ENCODE data around the gene ENTPD8.
"Not testable (repeated sequence)": the region's sequence is repeated elsewhere in the genome, so short reads cannot be mapped to it uniquely, and the experiment has no call there.

The ENTPD8 gene

DNA sequence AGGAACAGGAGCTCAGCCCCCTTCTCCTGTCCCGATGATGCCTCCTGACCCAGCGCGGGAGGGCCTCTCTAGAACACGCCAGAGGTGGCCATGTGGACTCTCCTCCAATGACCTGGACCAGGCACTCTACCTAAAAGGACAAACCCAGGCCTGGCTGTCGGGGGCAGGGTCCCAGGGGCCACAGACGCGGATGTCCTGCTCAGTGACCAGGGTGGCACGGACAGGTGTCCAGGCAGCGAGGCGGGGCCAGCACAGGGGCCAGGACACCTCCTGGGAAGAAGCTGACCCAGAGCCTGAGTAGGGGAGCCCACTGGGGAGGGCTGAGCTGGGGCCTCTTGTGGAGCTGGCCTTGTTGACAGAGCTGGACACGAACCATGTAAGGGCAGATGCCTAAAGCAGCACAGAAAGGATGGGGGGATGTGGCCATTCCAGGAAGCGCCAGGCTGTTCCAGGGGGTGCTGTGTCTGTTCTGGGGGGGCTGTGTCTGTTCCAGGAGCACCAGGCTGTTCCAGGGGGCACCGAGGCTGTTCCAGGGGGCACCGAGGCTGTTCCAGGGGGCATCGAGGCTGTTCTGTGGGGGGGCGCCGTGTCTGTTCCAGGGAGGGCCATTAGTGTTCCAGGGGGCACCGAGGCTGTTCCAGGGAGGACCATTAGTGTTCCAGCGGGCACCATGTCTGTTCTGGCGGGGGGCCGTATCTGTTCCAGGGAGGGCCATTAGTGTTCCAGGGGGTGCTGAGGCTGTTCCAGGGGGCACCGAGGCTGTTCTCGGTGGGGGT is 48.7 kb downstream of the ENTPD8 start:
- DNase-seq, result no peak

DNA sequence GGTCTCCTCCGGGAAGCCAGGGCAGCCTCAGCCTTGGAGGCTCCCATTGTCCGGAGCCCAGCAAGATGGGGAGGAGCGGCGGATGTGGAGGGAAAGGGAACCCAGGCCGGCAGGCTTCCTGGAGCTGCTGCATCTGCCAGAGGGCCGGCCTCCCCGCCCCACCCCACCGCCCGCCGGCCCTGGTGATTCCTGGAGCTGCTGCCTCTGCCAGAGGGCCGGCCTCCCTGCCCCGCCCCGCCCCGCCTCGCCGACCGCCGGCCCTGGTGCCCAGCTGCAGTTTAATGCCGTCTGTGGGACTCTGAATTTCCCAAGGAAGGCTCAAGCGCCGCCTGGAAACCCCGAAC is 49.8 kb downstream of the ENTPD8 start:
- no peak for DNase-seq

DNA sequence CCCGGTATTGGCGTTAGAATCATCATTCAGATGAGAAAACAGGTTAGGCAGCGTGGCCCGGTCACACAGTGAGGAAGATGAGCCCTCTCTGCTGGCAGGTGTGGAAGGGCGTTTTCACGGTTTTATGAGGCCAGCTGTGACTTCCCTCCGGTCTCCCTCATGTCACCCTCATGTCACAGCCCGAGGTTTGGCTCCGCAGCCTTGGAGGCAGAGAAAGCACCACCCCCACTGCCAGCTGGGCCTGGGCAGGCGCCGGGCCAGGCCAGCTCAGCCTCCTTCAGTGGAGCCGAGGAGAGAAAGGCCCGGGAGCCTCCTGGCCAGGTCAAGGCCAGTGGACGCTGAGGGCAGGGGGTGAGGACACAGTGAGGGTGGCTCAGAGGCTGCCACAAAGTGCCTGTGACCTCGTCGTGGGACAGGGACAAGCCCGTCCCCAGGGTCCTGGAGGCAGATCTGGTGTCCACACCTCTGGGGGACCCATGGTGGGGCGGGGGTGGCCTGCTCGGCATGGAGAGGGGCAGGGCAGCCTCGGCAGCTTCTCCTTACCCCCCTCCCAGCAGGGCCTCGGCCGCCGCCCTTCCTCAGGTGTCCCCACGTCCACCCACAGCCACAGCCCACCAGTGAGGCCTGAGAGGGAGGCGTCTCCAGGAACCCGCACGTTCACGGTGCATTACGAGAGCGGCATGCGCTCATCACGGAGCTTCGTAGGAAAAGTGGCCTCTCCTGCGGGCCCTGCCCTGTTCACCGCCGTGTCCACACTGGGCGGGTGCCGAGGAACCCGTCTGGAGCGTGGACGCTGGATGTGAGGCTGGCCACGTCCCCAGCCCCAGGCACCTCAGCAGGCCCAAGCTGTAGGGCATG is 50.4 kb downstream of the ENTPD8 start:
- DNase-seq, result no peak

DNA sequence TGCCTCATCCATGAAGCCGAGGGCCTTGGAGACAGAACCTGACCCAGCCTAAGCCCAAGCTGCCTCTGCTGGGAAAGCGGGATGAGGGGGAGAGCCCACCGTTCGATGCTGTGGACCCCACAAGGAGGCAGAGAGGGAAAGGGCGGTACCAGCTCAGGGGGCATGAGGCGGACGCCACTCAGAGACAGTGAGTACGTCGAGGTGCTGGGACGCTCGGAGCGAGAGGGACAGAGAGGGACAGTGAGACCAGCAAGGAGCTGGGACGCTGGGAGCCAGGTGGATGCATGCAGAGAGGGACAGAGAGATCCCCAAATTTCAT is 51.8 kb downstream of the ENTPD8 start:
- DNase-seq, result no peak

DNA sequence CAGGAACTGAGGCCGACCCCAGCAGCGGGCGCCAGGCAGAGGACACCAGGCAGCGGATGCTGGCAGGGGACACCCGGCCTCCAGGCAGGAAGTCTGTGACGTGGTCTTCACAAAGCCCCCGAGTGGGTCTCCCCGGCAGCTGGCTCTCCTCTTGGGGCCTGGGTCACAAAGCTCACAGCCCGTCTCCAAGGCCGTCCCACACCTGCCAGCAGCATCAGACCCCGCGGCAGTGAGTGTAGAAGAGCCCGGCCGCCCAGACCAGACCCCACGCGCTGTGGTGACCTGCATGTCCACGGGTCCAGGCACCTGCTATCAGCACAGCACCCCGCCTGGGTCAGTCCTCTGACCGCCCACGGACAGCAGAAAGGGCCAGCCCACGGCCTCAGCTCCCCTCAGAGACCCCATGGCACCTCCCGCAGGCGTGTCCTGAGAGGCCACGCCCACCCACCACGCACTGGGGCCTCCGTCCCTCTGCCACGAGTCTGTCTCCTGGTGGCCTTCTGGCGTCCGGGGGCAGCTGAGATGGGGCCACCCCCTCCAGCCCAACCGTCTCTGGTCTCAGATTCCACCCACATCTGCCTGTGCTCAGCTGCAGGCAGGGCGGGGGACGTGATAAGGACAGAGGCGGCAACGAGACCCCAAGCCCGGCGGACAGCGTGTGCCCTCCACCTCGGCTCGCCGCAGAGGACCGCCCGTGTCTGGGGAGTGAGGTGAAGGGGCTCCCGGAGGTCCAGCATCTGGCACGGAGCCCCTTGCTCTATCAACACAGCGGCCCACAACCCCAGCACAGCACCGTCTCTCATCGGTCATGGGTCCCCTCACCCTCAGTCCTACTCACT is 52.3 kb downstream of the ENTPD8 start:
- DNase-seq, result no peak

DNA sequence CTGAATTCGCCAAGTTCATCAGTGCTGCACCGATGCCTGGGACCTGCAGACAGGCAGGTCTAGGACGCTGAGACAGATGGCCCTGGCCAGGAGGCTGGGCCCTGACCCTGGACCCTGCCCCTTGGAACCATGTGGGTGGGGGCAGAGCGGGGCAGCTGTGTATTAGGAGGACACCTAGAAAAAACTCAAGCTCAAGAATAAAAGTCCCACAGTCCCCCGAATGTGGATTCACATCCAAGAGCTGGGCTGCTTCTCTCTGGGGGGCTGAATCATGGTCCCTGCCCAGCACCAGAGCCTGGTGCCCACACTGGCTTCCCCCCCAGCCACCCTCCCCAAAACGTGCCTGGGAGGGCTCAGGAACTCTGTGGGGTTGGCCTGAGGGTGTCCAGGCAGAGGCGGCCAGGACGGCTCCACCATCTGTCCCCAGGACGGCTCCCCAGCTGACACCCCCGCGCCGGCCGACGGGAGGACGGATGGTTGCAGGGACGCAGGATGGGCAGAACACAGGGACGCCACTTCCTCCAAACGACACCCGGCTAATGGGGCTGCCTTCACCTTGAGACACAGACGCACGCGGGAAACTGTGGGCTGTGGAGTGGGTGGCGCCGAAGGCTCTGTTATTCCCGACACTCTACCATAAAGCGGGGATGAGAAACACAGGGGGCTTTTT is 53.1 kb downstream of the ENTPD8 start:
- DNase-seq, result no peak

DNA sequence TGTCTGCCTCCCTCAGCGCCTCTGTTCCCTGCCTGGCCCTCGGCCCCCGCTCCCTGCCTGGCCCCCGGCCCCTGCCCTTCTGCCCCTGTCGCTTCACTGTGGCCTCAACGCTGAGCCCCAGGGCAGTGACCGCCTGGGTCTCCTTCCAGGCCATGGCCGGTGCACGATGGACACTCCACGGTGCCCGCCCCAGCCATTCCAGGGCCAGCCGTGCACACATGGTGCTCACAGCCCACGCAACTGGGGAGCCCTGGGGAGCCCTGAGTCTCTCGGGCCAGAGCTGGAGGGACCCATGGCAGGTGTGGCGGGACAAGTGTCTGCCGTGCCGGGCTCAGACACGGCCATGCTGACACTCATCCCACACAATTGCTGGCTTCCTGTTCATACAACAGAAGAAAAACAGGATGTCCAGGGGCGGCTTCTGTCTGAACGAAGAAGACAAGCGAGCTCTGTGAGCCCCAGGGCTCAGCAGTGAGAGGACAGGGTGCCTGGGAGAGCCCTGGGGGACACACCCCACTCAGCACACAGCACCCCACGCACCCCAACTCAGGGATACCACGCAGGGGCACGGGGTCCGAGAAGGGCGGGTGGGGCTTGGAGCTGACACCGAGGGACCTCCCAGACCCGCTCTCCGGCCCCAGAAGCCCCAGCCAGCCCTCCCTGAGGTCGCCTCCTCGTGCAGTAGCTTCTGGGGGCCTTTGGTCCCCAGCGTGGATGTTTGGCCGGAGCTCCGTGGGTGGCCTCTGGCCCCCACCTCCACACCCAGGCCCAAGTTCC is 53.9 kb downstream of the ENTPD8 start:
- DNase-seq, result no peak

DNA sequence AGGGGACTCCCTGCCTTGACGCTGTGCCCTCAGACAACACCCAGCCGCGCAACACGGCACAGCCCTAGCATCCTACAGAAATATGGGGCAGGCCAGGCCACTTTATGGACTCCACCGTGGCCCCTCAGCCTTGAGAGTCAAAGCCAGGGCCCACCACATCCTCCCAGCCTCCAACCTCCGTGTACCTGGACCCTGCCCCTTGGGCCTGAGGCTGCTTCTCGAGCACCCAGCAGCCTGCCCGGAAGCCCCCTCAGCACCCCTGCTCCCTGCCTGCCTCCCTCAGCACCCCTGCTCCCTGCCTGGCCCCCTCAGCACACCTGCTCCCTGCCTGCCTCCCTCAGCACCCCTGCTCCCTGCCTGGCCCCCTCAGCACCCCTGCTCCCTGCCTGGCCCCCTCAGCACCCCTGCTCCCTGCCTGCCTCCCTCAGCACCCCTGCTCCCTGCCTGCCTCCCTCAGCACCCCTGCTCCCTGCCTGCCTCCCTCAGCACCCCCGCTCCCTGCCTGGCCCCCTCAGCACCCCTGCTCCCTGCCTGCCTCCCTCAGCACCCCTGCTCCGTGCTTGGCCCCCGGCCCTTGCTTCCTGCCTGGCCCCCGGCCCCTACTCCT is 54.5 kb downstream of the ENTPD8 start:
- not testable (repeated sequence) for DNase-seq

DNA sequence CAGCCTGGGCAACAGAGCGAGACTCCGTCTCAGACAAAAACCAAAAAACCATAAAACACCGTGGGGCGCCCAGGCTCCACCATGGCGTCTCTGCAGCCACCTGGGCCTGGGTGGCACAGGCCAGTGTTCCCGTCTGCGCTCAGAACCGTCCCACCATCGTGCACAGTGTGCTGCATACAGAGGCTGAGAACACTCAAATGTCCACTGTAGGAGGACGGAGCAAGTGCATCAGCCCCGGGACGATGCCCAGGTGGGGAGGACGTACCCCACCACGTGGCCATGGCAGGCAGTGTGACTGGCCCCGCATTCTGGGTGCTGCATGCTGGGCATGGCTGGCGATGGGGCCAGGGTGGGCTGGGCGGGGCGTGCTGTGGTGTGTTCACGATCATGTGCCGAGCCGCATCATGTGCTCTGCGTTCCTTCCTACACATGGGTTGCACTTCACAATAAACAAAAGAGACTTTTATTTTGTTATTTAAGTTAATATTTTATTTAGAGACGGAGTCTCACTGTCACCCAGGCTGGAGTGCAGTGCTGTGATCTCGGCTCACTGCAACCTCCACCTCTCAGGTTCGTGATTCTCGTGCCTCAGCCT is 56.0 kb downstream of the ENTPD8 start:
- no peak for DNase-seq

All from 8988T (cell line).